ENCODE measurements around the gene CASP6. TPM values are rescaled to one million over a fixed set of nuclear protein-coding genes. Genes with fewer than 3 reads are reported as not detected.

Gene CASP6
- total RNA-seq, 1 donor from 2014 or later = 7.0 TPM

- TF ChIP-seq, protein P1, sequence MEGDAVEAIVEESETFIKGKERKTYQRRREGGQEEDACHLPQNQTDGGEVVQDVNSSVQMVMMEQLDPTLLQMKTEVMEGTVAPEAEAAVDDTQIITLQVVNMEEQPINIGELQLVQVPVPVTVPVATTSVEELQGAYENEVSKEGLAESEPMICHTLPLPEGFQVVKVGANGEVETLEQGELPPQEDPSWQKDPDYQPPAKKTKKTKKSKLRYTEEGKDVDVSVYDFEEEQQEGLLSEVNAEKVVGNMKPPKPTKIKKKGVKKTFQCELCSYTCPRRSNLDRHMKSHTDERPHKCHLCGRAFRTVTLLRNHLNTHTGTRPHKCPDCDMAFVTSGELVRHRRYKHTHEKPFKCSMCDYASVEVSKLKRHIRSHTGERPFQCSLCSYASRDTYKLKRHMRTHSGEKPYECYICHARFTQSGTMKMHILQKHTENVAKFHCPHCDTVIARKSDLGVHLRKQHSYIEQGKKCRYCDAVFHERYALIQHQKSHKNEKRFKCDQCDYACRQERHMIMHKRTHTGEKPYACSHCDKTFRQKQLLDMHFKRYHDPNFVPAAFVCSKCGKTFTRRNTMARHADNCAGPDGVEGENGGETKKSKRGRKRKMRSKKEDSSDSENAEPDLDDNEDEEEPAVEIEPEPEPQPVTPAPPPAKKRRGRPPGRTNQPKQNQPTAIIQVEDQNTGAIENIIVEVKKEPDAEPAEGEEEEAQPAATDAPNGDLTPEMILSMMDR (IDR thresholded peaks at IDR 0.05) = no peak
- Mint-ChIP-seq H3K4me3 (no peak overlapping the region), H3K27me3 (no peaks in the 10 kb centered on the region), H3K9me3 (no peaks in the 10 kb centered on the region), H3K4me1 (peaks cover 2% of the 10 kb centered on the region), H3K36me3 (ENCODE audit: low read depth) (peaks cover 37% of the 10 kb centered on the region), H3K27ac (no peak overlapping the region)
- ChIA-PET POLR2A (no interaction called here), CTCF (no interaction called here)
- intact Hi-C loops (cut with micrococcal nuclease) = no loop called here
- no peak for ATAC-seq (ENCODE audit: low read depth)
- DNase-seq = no peak
These were observed 26.4 kb downstream of the CASP6 start for GRCh38 chr4:109676886-109677285.

DNA sequence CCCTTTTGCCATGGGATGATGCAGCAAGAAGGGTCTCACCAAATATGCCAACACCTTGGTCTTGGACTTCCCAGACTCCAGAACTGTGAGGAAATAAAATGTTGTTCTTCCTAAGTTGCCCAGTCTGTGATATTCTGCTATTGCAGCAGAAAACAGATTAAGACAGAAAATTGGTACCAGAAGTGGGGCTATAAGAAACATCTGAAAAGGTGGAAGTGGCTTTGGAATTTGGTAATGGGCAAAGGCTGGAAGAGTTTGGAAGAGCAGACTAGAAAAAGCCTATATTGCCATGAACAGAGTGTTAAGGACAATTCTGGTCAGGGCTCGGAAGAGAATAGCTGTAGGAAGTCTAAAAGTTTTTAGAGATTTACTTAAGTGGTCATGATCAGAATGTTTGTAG, 27.4 kb downstream of the CASP6 start:
- ChIA-PET POLR2A (no interaction called here), CTCF (no interaction called here)
- Mint-ChIP-seq H3K27me3 (no peaks in the 10 kb centered on the region), H3K36me3 (ENCODE audit: low read depth) (peaks cover 37% of the 10 kb centered on the region), H3K4me1 (peaks cover 2% of the 10 kb centered on the region), H3K27ac (no peak overlapping the region), H3K9me3 (peaks cover 6% of the 10 kb centered on the region), H3K4me3 (no peak overlapping the region)
- TF ChIP-seq, protein P1 (IDR thresholded peaks at IDR 0.05) = no peak
- intact Hi-C loops (cut with micrococcal nuclease) = no loop called here
- DNase-seq = no peak
- ATAC-seq (ENCODE audit: low read depth) = no peak

GRCh38 chr4:109675181-109675580, 28.1 kb downstream of the CASP6 start:
- Mint-ChIP-seq H3K27ac (no peak overlapping the region), H3K4me3 (no peak overlapping the region), H3K9me3 (peaks cover 9% of the 10 kb centered on the region), H3K36me3 (ENCODE audit: low read depth) (peaks cover 36% of the 10 kb centered on the region), H3K27me3 (no peaks in the 10 kb centered on the region), H3K4me1 (peaks cover 2% of the 10 kb centered on the region)
- ChIA-PET CTCF (no interaction called here), POLR2A (no interaction called here)
- ATAC-seq (ENCODE audit: low read depth) = no peak
- DNase-seq = no peak
- intact Hi-C loops (cut with micrococcal nuclease) = no loop called here
- TF ChIP-seq, protein P1 (IDR thresholded peaks at IDR 0.05) = no peak

GRCh38 chr4:109673303-109673702, 29.9 kb downstream of the CASP6 start:
- ATAC-seq (ENCODE audit: low read depth) (no peak), DNase-seq (no peak)
- Mint-ChIP-seq H3K27ac (no peak overlapping the region), H3K9me3 (peaks cover 9% of the 10 kb centered on the region), H3K4me1 (peaks cover 2% of the 10 kb centered on the region), H3K36me3 (ENCODE audit: low read depth) (peaks cover 45% of the 10 kb centered on the region), H3K4me3 (no peak overlapping the region), H3K27me3 (no peaks in the 10 kb centered on the region)
- intact Hi-C loops (cut with micrococcal nuclease) = no loop called here
- CTCF ChIA-PET = no interaction called here
- POLR2A ChIA-PET = no interaction called here
- TF ChIP-seq, protein P1 (IDR thresholded peaks at IDR 0.05) = no peak

GRCh38 chr4:109672169-109672930, 30.9 kb downstream of the CASP6 start:
- Mint-ChIP-seq H3K36me3 (ENCODE audit: low read depth) (peaks cover 44% of the 10 kb centered on the region), H3K9me3 (peaks cover 9% of the 10 kb centered on the region), H3K27me3 (no peaks in the 10 kb centered on the region), H3K27ac (no peak overlapping the region), H3K4me1 (peaks cover 2% of the 10 kb centered on the region), H3K4me3 (no peak overlapping the region)
- TF ChIP-seq, protein P1 (IDR thresholded peaks at IDR 0.05) = no peak
- CTCF ChIA-PET = no interaction called here
- DNase-seq (no peak), ATAC-seq (ENCODE audit: low read depth) (no peak)
- POLR2A ChIA-PET = no interaction called here
- intact Hi-C loops (cut with micrococcal nuclease) = no loop called here

Measured in activated B cell treated with CpG ODN at 0.5 μM for 24 hours (primary cell).